ENCODE data around the gene CATSPER3.
"Not testable (repeated sequence)": the region's sequence is repeated elsewhere in the genome, so short reads cannot be mapped to it uniquely, and the experiment has no call there.

Gene CATSPER3

GRCh38 chr5:134975843-134976242, 8.1 kb downstream of the CATSPER3 start:
- no peak for DNase-seq

GRCh38 chr5:134976841-134977240, 9.1 kb downstream of the CATSPER3 start:
- DNase-seq, result no peak

GRCh38 chr5:134979416-134979815, 11.7 kb downstream of the CATSPER3 start:
- DNase-seq, result no peak

GRCh38 chr5:134982230-134982629, 14.5 kb downstream of the CATSPER3 start:
- DNase-seq, result no peak

GRCh38 chr5:134989266-134989830, 21.6 kb downstream of the CATSPER3 start:
- no peak for DNase-seq

- DNase-seq, result not testable (repeated sequence)
Observed at GRCh38 chr5:134990183-134990582, 22.5 kb downstream of the CATSPER3 start.

GRCh38 chr5:134992148-134992547, 24.4 kb downstream of the CATSPER3 start:
- DNase-seq, result no peak

GRCh38 chr5:134993161-134993560, 25.5 kb downstream of the CATSPER3 start:
- DNase-seq, result no peak

DNA sequence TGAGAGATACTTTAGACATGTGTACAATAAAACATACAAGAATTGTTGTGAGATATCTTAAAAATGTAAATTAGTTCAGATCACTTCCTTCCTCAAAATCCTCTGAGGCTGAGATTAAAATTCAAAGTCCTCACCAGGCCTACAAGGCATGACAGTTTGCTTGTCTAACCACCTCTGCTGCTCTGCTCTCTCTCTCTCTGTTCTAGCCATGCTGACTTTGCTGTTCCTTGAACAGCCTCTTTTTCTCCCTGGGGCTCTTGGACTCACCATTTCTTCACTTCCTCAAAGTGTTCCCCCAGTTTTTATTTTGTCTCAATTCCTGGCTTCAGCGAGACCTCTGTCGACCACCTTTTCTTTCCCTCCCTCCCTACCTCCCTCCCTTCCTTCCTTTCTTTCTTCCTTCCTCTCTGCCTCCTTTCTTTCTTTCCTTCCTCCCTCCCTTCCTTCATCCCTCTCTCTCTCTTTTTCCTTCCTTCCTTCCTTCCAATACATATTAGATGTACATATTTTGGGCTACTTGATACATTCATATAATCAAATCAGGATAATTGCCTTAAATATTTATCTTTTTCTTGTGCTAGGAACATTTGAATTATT, 27.0 kb downstream of the CATSPER3 start:
- no peak for DNase-seq

DNA sequence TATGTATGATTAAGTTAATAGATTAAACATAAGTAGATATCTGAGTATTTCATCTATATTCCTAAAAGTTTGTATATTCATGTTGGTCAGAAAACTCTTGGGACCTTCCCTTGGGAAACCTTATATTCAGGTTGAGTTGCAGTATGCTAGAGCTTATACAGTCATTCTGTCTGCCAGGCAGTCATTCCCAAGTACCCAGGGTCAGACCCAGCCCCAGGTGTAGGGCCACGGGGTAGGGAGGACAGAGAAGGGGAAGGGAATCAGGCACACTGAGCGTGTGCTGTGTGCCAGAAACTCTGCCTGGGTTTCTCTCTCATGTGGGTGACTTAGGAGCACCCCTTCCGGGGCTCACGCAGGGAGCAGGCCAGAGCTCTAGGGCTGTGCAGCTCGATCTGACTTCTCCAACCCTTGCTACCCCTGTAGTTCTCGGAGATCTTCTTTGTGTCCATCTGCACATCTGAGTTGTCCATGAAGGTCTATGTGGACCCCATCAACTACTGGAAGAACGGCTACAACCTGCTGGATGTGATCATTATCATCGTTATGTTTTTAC, 28.2 kb downstream of the CATSPER3 start:
- DNase-seq, result no peak

GRCh38 chr5:134997015-134997414, 29.3 kb downstream of the CATSPER3 start:
- DNase-seq, result no peak

DNA sequence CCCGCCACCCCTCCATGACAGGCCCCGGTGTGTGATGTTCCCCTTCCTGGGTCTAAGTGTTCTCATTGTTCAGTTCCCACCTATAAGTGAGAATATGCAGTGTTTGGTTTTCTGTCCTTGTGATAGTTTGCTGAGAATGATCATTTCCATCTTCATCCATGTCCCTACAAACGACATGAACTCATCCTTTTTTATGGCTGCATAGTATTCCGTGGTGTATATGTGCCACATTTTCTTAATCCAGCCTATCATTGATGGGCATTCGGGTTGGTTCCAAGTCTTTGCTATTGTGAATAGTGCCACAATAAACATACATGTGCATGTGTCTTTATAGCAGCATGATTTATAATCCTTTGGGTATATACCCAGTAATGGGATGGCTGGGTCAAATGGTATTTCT, 30.4 kb downstream of the CATSPER3 start:
- DNase-seq, result not testable (repeated sequence)

- no peak for DNase-seq
Observed at GRCh38 chr5:135004376-135004775, 36.7 kb downstream of the CATSPER3 start.

GRCh38 chr5:135005076-135005475, 37.4 kb downstream of the CATSPER3 start:
- DNase-seq, result no peak

GRCh38 chr5:135007305-135007704, 39.6 kb downstream of the CATSPER3 start:
- no peak for DNase-seq

- DNase-seq, result no peak
Observed at GRCh38 chr5:135007749-135008363, 40.1 kb downstream of the CATSPER3 start.

GRCh38 chr5:135008556-135008955, 40.8 kb downstream of the CATSPER3 start:
- DNase-seq, result no peak

GRCh38 chr5:135008981-135009735, 41.5 kb downstream of the CATSPER3 start:
- DNase-seq, result no peak

GRCh38 chr5:135009736-135010501, 42.2 kb downstream of the CATSPER3 start:
- DNase-seq, result no peak

- DNase-seq, result no peak
Observed at GRCh38 chr5:135010502-135011354, 43.0 kb downstream of the CATSPER3 start.

DNA sequence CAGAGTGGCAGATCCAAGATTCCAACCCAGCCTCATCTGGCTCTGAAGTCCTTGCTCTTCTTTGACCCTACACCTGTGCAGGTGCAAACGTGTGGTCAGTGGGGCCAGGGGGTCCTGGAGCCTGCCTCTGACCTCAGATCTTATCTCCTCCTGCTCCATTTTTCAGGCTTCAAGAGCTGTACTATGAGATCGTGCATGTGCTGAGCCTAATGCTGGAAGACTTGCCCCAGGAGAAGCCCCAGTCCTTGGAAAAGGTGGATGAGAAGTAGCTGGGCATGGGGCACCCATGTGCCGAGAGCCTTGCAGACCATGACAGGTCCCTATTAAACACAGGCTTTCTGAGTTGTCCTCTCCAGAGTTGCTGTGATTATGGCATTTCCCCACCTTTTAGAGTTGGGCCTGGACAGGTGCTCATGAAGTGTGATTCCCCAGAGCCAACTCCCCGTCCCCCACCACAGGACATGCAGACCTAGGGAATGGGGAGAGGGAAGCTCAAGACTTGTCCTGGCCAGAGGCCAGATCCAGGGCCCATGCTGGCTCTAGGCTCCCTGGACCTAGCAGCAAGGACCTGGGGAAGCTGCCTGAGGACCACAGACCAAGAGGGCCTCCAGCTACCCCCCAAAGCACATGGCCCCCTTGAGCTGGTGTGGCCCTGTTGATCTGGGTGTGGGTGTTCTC, 43.8 kb downstream of the CATSPER3 start:
- no peak for DNase-seq
